Activated naive CD4-positive, alpha-beta T cell treated with anti-CD3 and anti-CD28 coated beads, Interleukin-2, amount 10 ng/mL, durations not matched to agents 7 days and 5 days (primary cell): Measurements from ENCODE around the gene GMPR2.
A peak's percentile ranks its signal among the peaks of the same experiment; 100 is the strongest.

Experiments
- CTCF ChIA-PET: fragments of 350-600 bp; sonication (Branson Sonifier 250); formaldehyde crosslinking; loops from one replicate; lab custom pipeline; 2021; ENCODE audit warnings: antibody characterized with exemption; lab: Charles Lee
- DNase-seq: peaks from one replicate; pipeline ENCODE4 v3.0.0-alpha.2; 2020
- H3K27ac Mint-ChIP-seq: one replicate; pipeline ENCODE4 v1.8.0; 2021; ENCODE audit warnings: mild to moderate bottlenecking, moderate library complexity, mixed read lengths
- H3K27me3 Mint-ChIP-seq: one replicate; pipeline ENCODE4 v1.8.0; 2021; ENCODE audit warnings: mild to moderate bottlenecking, mixed read lengths
- H3K36me3 Mint-ChIP-seq: one replicate; pipeline ENCODE4 v1.8.0; 2021; ENCODE audit warnings: mixed read lengths
- H3K4me1 Mint-ChIP-seq: one replicate; pipeline ENCODE4 v1.8.0; 2021; ENCODE audit warnings: mixed read lengths
- H3K4me3 Mint-ChIP-seq: one replicate; pipeline ENCODE4 v1.8.0; 2021; ENCODE audit warnings: mild to moderate bottlenecking, moderate library complexity, mixed read lengths
- H3K9me3 Mint-ChIP-seq: one replicate; pipeline ENCODE4 v1.8.0; 2021; ENCODE audit warnings: mixed read lengths

The GMPR2 gene

GRCh38 chr14:24277071-24277470 lies 44.3 kb downstream of the GMPR2 start:
- DNase-seq = no peak
- peaks cover 60% of the 10 kb centered on the region for H3K4me1 Mint-ChIP-seq
- no peak overlapping the region for H3K4me3 Mint-ChIP-seq
- H3K27me3 Mint-ChIP-seq = peaks cover 13% of the 10 kb centered on the region
- H3K9me3 Mint-ChIP-seq = no peaks in the 10 kb centered on the region
- no peaks in the 10 kb centered on the region for H3K36me3 Mint-ChIP-seq
- CTCF ChIA-PET = interaction anchor here (0.9 to 12.6 kb wide), 2 partner anchors 23 to 29 kb away, joined by 3 to 110 read pairs; partner anchors contain the start of genes DHRS1 and NOP9
- no peak overlapping the region for H3K27ac Mint-ChIP-seq

- Mint-ChIP-seq H3K27ac (no peak overlapping the region), H3K27me3 (peaks cover 13% of the 10 kb centered on the region), H3K36me3 (no peaks in the 10 kb centered on the region), H3K9me3 (no peaks in the 10 kb centered on the region), H3K4me1 (peaks cover 53% of the 10 kb centered on the region), H3K4me3 (no peak overlapping the region)
- DNase-seq = no peak
- CTCF ChIA-PET = interaction anchor here (0.6 to 12.6 kb wide), 5 partner anchors 12 to 62 kb away, joined by 3 to 110 read pairs (median 3); partner anchors contain the start of genes CIDEB, DHRS1, MDP1 and NOP9
Measured at GRCh38 chr14:24277606-24278321, 45.0 kb downstream of the GMPR2 start.

GRCh38 chr14:24278424-24278823 lies 45.7 kb downstream of the GMPR2 start:
- H3K36me3 Mint-ChIP-seq = no peaks in the 10 kb centered on the region
- H3K9me3 Mint-ChIP-seq = no peaks in the 10 kb centered on the region
- no peak overlapping the region for H3K27ac Mint-ChIP-seq
- CTCF ChIA-PET = interaction anchor here (1.1 to 12.6 kb wide), 7 partner anchors 8 to 63 kb away, joined by 3 to 110 read pairs (median 11); partner anchors contain the start of genes CIDEB, DHRS1, MDP1 and NOP9
- H3K4me1 Mint-ChIP-seq = peaks cover 48% of the 10 kb centered on the region
- no peak for DNase-seq
- H3K4me3 Mint-ChIP-seq = no peak overlapping the region
- peaks cover 13% of the 10 kb centered on the region for H3K27me3 Mint-ChIP-seq

- Mint-ChIP-seq H3K36me3 (no peaks in the 10 kb centered on the region), H3K9me3 (no peaks in the 10 kb centered on the region), H3K4me3 (no peak overlapping the region), H3K4me1 (peaks cover 37% of the 10 kb centered on the region), H3K27me3 (peaks cover 13% of the 10 kb centered on the region), H3K27ac (no peak overlapping the region)
- peak; percentile 55 for DNase-seq
- CTCF ChIA-PET = interaction anchor here (0.6 to 12.6 kb wide), 11 partner anchors 9 to 51 kb away, joined by 3 to 110 read pairs (median 4); partner anchors contain the start of genes CIDEB, DHRS1, LTB4R2 and NOP9
Measured at GRCh38 chr14:24279301-24280186, 46.8 kb downstream of the GMPR2 start.

GRCh38 chr14:24280797-24281460 lies 48.2 kb downstream of the GMPR2 start:
- no peak for DNase-seq
- Mint-ChIP-seq H3K27me3 (peaks cover 13% of the 10 kb centered on the region), H3K27ac (peak overlapping the region; percentile 39), H3K9me3 (no peaks in the 10 kb centered on the region), H3K4me3 (no peak overlapping the region), H3K36me3 (no peaks in the 10 kb centered on the region), H3K4me1 (peaks cover 31% of the 10 kb centered on the region)
- CTCF ChIA-PET = interaction anchor here (0.8 to 12.6 kb wide), 7 partner anchors 9 to 38 kb away, joined by 3 to 110 read pairs (median 16); partner anchors contain the start of genes CIDEB, DHRS1, NOP9 and RABGGTA

- Mint-ChIP-seq H3K27me3 (peaks cover 13% of the 10 kb centered on the region), H3K27ac (no peak overlapping the region), H3K4me3 (no peak overlapping the region), H3K9me3 (no peaks in the 10 kb centered on the region), H3K4me1 (peaks cover 30% of the 10 kb centered on the region), H3K36me3 (no peaks in the 10 kb centered on the region)
- CTCF ChIA-PET = interaction anchor here (0.8 to 4.4 kb wide), 4 partner anchors 9 to 27 kb away, joined by 3 to 19 read pairs (median 6); partner anchors contain the start of gene RABGGTA
- no peak for DNase-seq
Measured at GRCh38 chr14:24281636-24282035, 48.9 kb downstream of the GMPR2 start.

- Mint-ChIP-seq H3K4me1 (peaks cover 28% of the 10 kb centered on the region), H3K27me3 (peaks cover 13% of the 10 kb centered on the region), H3K36me3 (no peaks in the 10 kb centered on the region), H3K4me3 (no peak overlapping the region), H3K9me3 (no peaks in the 10 kb centered on the region), H3K27ac (no peak overlapping the region)
- DNase-seq = no peak
- CTCF ChIA-PET = interaction anchor here (1.1 to 4.4 kb wide), 5 partner anchors 8 to 39 kb away, joined by 3 to 19 read pairs (median 3); partner anchors contain the start of genes CIDEB and RABGGTA
Measured at GRCh38 chr14:24282736-24283135, 50.0 kb downstream of the GMPR2 start.

GRCh38 chr14:24283796-24284460 lies 51.2 kb downstream of the GMPR2 start:
- no peak for DNase-seq
- Mint-ChIP-seq H3K27ac (no peak overlapping the region), H3K9me3 (no peaks in the 10 kb centered on the region), H3K4me1 (peaks cover 23% of the 10 kb centered on the region), H3K36me3 (no peaks in the 10 kb centered on the region), H3K27me3 (peaks cover 13% of the 10 kb centered on the region), H3K4me3 (no peak overlapping the region)
- CTCF ChIA-PET = interaction anchor here (0.9 to 1.4 kb wide), 2 partner anchors 8 to 41 kb away, joined by 3 to 6 read pairs; partner anchors contain the start of gene TINF2

- Mint-ChIP-seq H3K27me3 (peaks cover 13% of the 10 kb centered on the region), H3K4me1 (peaks cover 21% of the 10 kb centered on the region), H3K36me3 (peaks cover under 1% of the 10 kb centered on the region), H3K4me3 (no peak overlapping the region), H3K9me3 (no peaks in the 10 kb centered on the region), H3K27ac (no peak overlapping the region)
- no peak for DNase-seq
- CTCF ChIA-PET = interaction anchor here (1.4 kb wide), 1 partner anchor 24 kb away, joined by 3 read pairs; no protein-coding TSS in a partner anchor
Measured at GRCh38 chr14:24284501-24285035, 51.8 kb downstream of the GMPR2 start.

- DNase-seq = no peak
- H3K27ac Mint-ChIP-seq = no peak overlapping the region
- CTCF ChIA-PET = interaction anchor here (1.4 kb wide), 1 partner anchor 23 kb away, joined by 3 read pairs; no protein-coding TSS in a partner anchor
- H3K4me1 Mint-ChIP-seq = peaks cover 23% of the 10 kb centered on the region
- peaks cover 8% of the 10 kb centered on the region for H3K36me3 Mint-ChIP-seq
- H3K9me3 Mint-ChIP-seq = no peaks in the 10 kb centered on the region
- H3K4me3 Mint-ChIP-seq = no peak overlapping the region
- peaks cover 9% of the 10 kb centered on the region for H3K27me3 Mint-ChIP-seq
Measured at GRCh38 chr14:24285351-24285750, 52.6 kb downstream of the GMPR2 start.

GRCh38 chr14:24286996-24287395 lies 54.3 kb downstream of the GMPR2 start:
- no peak overlapping the region for H3K27ac Mint-ChIP-seq
- CTCF ChIA-PET = interaction anchor here (1.4 kb wide), 1 partner anchor 44 kb away, joined by 3 read pairs; no protein-coding TSS in a partner anchor

More at GRCh38 chr14:24286996-24287395, 54.3 kb downstream of the GMPR2 start:
- Mint-ChIP-seq H3K9me3 (no peaks in the 10 kb centered on the region), H3K4me1 (peaks cover 21% of the 10 kb centered on the region), H3K36me3 (peaks cover 24% of the 10 kb centered on the region), H3K27me3 (no peaks in the 10 kb centered on the region), H3K4me3 (no peak overlapping the region)
- no peak for DNase-seq
